SHP77 (cell line): Measurements from ENCODE around the gene DLG2.
"Not testable (repeated sequence)": the region's sequence is repeated elsewhere in the genome, so short reads cannot be mapped to it uniquely, and the experiment has no call there.

ENCODE experiments used
- DNase-seq, 2 experiments: peaks; one replicate each; lab custom pipeline; 2025; lab: John Stamatoyannopoulos, UW

DLG2 gene

DNA sequence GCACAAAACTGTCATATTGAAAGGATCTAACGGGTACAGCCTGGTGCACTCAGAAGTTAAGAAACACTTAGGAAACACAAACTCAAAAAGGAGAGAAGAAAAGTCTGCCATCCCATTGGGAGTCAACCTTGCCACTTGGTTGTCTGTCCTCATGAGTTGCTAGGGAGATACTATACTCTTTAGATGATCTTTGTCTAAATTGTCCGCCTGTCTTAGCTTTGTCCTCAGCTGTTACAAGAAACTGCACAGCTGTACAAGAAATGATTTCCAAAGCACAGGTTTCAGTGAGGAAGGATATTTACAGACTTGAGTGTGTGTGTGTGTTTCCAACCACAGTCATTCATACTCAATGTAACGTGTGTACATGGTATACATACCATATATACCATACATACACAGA, 2171.8 kb downstream of the DLG2 start:
- no peak for DNase-seq

DNA sequence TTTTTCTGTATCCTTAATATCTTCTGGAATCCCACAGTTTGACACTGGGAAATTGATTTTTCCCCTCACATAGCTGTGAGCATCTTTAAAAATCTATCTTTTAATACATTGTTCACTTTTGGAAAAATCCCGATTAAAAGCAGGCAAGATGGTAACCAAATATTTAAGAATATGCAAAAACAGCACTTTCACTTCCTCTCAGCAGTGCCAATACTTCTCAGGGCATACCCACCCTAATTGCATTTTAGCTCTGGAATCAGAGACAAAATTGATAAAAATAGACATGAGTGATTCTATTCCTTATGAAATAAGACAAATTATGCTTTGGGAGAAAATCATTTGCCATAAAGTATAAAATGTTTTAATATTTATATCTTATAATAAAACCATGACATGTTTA, 2172.5 kb downstream of the DLG2 start:
- no peak for DNase-seq

DNA sequence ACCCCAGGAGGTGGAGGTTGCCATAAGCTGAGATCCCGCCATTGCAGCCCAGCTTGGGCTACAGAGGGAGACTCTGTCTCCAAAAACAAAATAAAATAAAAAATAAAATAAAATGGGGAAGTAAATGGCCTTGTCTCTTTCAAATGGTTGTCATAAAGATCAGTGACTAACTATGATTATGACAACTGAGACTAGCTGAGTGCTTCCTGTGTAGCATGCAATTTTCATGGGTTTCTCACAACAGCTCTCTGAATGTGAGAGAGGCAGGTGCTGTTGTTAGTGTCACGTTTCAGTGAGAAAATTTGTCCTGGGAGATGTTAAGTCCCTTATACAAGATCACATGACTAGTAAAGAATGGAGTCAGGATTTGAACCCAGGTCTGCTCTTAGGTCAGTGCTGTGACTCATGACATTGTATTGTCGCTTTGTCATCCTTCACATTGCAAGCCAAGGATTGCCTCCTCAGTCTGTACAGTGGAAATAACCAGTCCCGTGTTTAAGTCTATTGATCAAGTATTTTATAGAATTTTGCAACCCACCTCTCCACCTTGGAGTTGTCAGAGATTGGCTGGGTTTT, 2177.7 kb downstream of the DLG2 start:
- no peak for DNase-seq

DNA sequence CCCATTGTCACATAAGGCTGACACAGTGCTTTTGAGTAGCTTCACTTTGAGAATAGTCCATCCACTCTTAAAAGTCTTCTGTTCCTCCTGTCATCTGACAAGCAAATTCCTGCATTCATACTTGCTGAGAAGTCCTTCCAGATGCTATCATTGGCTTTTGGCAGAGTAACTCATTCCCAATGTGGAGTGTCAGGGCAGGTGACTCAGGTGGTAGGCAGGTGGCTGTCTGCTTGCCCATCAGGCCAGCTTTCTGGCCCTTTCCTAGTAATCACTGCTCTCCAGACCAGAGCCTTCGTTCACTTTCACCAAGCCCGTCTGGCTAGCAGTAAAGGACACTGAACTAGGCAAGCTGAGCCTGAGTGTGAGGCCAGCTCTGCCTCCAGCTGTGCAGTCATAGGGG, 2178.5 kb downstream of the DLG2 start:
- no peak for DNase-seq

DNA sequence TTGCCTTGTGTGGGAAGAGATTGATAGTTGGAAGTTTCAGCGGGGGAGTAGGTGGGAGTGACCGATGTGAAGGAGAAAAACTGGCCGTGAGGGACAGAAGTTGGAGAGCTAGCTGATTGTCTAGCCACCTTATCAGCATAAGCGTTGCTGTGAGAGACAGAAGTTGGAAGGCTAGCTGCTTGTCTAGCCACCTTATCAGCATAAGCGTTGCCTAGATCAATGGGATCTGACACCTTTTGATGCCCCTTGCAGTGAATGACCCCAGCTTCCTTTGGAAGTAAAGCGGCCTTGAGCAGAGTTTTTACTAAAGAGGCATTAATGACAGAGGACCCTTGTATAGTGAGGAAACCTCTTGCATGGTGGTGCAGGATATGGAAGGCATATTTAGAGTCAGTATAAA, 2183.3 kb downstream of the DLG2 start:
- not testable (repeated sequence) for DNase-seq

DNA sequence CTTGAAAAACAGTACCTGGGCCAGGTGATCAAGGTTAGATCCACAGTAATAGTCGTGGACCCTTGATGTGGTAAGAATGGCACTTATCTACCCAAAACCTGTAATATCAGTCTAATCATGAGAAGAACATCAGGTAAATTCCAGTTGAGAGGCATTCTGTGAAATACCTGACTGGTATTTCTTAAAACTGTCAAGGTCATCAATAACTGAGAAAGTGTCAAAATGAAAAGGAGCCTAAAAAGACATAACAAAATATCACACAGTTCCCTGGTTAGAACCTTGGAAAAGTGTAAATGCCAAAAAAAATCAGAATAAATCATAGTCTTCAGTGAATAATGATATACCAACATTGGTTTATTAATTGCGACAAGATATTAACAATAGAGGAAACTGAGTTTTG, 2185.5 kb downstream of the DLG2 start:
- no peak for DNase-seq

DNA sequence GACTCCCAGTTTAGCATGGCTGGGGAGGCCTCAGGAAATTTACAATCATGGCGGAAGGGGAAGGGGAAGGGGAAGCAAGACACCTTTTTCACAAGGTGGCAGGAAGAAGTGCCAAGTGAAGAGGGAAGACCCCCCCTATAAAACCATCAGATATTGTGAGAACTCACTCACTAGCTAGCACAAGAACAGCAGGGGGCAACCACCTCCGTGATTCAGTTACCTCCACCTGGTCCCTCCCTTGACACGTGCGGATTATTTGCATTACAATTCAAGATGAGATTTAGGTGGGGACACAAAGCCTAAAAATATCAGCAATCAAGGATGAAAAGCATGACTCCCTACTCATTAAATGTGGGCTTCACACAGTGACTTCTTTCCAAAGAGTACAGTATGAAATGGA, 2186.0 kb downstream of the DLG2 start:
- no peak for DNase-seq

DNA sequence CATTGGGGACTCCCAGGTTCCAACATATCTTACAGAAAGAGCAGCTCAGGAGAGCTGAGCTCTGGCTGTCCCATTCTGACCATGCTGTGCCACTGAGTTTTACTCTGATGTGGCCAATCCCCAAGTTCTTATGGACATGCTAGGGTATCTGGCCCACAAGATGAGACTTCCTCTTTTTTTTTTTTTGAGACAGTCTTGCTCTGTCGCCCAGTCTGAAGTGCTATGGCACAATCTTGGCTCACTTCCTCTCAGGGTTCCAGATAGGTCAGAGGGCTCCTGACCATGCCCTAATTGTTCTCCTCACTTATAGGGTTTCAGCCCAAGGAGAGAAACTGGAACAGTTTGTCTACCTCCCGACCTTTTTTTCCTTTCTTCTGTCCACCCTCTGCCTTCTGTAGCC, 2188.7 kb downstream of the DLG2 start:
- no peak for DNase-seq

DNA sequence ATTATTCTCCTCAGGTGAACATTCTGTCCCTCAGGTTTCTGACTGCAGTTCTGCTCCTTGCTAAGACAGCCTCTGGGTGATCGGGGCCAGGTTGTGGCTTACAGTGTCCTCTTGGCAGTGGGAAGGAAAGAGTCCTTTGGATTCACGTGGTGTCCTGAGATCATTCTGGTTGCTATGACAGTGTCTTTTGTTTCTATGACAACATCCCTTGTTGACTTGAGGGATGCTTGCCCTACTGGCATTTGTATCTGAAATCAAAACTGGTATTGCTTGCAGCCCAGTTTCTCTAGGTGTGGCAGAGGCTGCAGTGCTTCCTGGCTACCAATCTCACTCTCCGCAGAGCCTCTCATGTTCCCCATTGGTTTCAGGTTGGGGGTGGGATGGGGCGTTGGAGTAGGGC, 2189.2 kb downstream of the DLG2 start:
- DNase-seq: no peak

DNA sequence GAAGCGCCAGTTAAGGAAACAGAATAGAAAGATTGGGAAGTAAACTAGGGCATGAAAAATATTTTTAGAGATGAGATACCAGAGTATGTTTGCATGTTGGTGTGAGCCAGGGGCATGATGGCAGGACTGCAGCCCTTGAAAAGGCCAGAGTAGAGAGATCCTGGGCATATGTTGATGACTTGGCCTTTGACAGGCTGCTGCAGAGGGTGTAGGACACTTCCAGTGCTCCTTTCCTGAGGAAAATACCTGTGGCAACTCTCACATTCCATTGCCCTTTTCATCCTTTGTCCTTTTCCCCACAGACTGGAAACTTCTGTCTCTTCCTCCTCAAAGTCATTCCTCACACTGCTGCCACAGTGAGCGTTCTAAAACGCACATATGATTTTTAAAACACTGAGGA, 2190.3 kb downstream of the DLG2 start:
- no peak for DNase-seq

DNA sequence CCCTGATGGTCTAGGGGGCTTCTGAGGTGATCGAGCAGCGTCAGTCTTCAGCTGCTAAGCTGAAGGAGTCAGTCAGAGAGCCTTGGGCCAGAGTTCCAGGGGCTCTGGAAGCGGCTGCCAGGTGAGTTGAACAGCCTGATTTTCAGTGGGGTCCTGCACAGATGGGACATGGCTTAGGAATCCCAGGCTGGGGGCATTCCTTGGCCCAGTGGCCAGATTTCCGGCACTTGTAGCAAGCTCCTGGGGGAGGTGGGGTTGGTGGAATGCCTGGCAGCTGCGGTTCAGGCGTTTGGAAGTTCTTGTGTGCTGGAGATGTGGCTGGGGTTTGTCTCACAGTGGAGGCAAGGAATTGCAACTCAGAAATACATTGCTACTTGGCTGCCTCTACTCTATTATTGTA, 2192.3 kb downstream of the DLG2 start:
- not testable (repeated sequence) for DNase-seq

DNA sequence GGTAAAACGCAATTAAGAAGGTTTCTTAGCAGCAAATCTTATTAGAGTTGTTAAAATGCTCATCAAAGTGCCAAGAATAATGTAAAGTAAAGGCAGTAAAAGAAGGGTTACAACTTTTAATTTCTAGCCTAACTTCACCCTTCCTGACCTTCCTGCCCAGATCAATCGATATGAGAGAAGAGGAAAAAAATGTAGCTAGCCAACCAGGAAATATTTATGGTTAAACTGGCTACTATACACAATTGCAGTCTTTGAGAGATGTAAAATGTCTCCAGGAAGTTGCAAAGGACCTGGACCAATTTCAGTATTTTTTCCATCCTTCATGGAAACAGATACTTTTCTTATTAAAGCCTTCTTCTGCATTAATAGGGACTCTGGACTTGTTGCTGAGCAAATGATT, 2199.2 kb downstream of the DLG2 start:
- DNase-seq: no peak

DNA sequence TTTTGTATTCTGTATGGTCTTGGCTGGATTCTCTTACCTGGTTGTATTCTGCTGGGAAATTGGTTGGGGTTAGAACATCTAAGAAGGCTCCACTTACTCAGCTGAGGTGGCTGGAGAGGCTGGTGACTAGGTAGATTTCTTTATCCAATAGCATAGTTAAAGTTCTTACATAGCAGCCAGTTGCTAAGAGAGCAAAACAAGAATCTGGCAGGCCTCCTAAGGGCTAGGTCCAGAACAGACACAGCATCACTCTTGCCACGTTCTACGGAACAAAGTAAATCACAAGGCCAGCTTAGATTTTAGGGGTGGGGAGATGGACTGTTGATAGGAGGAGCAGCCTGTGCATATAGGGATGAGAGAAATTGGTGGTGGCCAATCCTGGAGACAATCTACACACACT, 2199.6 kb downstream of the DLG2 start:
- no peak for DNase-seq

DNA sequence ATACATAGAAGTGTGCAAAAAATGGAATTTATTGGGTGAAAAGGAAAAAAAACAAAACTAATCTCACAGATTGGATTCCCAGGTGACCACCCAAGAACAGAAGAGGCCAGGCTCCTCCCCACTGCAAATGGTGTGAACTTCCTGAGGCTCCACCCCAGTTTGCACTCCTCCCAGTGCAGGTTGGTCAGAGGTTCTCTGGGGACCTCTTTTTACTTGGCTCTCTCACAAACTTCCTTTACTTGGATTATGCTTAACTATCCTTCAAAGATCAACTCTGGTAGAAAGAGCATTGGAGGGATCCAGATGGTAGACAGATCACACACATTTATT, 2202.0 kb downstream of the DLG2 start:
- no peak for DNase-seq

DNA sequence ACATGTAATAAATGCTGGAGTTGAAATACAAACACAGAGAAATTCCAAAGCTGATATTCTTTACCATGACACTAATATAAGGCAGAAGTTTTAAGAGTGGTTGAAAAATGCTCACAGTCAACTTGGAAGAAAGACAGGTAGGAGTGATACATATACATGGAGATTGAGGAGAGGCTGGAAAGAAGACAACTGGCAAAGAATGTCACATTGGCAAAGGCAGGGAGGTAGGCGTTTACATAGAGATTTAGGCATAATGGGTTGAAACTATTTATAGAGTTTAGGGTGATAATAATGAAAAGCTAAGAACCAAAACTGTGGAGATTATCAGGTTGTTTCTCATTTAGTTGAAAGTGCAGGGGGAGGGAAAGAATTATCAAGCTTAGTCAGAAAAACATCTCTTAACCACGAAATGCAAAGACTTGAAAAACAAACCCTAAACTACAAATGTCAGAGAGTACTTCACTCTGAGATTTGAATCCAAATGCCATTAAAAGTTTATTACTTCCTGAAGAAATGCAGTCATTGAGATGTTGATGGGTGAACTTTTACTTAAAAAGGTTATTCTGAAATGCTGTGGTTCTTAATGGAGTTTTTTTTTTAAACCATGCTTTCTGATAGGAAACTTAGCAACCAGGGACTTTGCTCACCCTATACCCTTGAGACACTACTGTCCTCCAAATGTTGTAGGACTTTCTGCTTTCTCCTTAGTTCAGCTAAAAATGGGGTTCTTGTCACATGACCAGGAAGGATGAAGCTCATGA, 2202.6 kb downstream of the DLG2 start:
- DNase-seq: no peak

DNA sequence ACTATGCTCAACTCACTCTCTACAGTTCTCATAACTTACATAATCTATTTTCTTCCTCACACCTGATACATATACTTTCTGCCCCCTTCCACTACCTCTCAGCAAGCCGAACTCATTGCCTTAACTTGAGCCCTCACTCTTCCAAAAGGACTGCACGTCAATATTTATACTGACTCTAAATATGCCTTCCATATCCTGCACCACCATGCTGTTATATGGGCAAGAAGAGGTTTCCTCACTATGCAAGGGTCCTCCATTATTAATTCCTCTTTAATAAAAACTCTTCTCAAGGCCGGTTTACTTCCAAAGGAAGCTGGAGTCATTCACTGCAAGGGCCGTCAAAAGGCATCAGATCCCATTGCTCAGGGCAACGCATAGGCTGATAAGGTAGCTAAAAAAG, 2204.5 kb downstream of the DLG2 start:
- not testable (repeated sequence) for DNase-seq

DNA sequence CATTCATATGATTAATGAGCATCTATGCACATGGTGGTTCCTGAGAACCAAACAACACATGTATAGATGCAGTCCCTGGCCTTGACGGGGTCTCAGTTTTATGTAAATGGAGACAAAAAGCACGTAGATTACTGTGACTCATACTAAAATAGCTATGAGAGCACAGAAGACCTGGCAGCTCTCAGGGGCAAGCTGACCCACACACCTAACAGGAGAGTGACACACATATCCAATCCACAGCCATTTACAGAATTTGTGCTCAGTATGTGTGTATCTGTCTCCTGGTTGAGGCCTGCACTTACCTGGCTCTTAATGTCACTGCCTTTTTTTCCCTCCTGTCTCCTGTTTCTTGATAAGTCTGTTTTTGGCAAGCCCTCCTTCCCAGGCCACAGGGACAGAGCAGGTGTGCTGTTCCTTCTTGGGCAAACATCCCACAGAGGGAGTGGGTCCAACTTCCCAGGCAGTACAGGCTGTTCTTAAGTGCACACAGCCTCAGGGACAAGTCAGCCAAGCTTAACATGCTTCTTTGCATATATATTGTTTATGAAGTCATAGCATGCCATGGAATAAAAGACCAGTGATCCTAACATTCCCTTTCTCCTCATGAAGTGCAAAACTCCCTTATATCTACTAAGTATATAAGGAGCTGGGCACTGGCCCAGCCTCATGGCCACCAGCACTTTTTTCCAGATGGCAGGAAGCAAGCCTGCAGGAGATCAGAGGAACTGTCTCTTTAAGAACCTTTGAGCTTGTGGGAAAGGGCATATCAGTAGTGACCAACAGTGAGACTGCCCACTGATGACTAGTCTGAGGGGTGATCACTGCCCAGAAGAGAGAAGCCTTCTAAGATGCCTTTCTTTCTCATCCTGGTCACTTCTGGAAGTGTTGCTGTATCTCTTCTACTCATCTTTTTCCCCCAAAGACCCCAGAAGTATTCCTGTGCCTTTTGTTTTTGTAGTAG, 2216.3 kb downstream of the DLG2 start:
- DNase-seq: no peak

DNA sequence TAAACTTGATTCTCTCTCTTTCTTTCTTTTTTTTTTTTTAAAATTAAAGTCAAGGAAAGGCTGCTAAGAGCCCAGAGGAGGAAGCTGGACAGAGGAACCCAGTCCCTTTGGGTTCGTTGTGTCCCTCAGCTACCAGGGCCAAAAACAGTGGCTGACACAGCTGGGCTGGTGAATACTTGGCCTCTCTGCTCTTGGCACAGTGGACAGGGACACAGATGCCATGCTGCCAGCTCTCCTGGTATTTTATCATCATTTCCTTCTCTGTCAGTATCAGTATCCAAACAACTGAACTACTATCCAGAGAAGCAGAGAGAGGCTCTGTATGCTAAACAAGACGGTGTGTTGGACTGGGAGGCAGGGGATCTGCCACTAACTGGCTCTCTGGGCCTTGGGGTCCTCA, 2217.3 kb downstream of the DLG2 start:
- DNase-seq: no peak

DNA sequence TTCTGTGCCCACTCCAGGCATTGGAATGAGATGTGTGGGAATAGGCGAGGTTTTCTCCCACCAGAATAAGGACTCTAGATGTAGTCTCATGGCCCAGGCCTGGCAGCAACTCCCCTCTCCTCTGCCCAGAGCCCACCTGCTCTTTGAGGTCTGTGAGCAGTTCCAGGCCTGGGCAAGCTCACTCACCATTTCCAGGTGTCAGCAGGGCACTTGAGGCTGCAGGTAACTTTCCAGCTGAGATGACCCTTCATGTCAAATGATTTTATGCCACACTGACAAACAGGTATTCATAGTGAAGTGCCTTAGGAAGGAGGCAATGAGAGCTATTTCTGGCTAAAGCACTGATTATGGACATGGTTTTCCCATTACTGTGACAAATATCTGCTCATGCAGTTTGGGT, 2217.7 kb downstream of the DLG2 start:
- DNase-seq: no peak

DNA sequence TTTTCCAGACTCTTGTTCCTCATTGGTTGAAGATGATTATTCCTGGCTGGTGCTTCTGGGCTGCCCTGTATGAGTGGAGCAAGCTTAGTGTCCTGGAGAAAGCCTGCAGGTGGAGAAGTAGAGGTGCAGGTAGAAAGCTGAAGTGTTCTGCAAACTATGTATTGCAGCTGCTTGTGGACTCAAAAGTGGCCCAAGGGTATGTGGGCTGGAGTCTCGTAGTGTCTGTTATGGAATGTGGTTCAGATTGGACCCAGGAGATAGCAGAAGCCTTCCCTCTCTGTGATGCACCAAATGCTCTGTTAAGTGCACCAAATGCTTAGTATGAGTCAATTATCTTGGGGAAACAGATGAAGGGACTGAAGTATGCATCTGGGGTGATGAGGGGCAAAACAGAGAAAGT, 2218.2 kb downstream of the DLG2 start:
- DNase-seq: no peak
